T-helper 2 cell treated with Interferon-gamma antibody and Interleukin-4, amounts not matched to agents 100 ng/mL and 5 ng/mL, for 36 hours (primary cell): ENCODE data around the gene KRTAP10-9. TPM values are rescaled to one million over a fixed set of nuclear protein-coding genes. Genes with fewer than 3 reads are reported as not detected.
"Not testable (repeated sequence)": the region's sequence is repeated elsewhere in the genome, so short reads cannot be mapped to it uniquely, and the experiment has no call there.

Source experiments
- intact Hi-C: fragments of 100-400 bp; cut with micrococcal nuclease; formaldehyde crosslinking; loops from one replicate; pipeline ENCODE4 v1.15.1; 2023
- total RNA-seq: library from RNA; stranded (reverse); gene quantifications from 2 replicates; pipeline ENCODE4 v1.2.3, GENCODE V29; 2022

Gene KRTAP10-9
- total RNA-seq, 1 donor from 2014 or later = not detected

GRCh38 chr21:44614961-44615391 lies 11.9 kb upstream of the KRTAP10-9 start:
- intact Hi-C loops = no loop called here

GRCh38 chr21:44615466-44615865 lies 11.4 kb upstream of the KRTAP10-9 start:
- intact Hi-C loops = no loop called here

GRCh38 chr21:44615911-44616590 lies 10.8 kb upstream of the KRTAP10-9 start:
- intact Hi-C loops = no loop called here

DNA sequence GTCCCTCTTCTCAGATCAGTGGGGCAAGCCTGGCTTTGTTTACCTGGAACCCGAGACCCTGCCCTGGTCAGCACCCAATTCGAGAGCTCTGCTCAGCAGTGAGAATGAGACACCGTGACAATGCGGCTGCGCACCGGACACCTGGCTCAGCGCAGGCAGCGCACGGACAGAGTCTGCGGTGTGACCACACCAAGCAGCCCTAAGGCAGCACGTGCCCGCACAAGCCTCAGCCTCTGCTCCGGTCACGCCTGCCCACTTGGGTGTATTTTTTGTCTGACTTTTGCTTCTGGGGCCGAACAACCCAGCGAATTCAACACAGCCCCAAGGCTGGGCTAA lies 10.3 kb upstream of the KRTAP10-9 start:
- intact Hi-C loops = no loop called here

GRCh38 chr21:44617071-44617501 lies 9.8 kb upstream of the KRTAP10-9 start:
- intact Hi-C loops = no loop called here

GRCh38 chr21:44618504-44618903 lies 8.4 kb upstream of the KRTAP10-9 start:
- intact Hi-C loops = loop anchor here (2.0 kb wide), 1 partner anchor 38 kb away; the partner anchor contains the start of gene KRTAP12-3

GRCh38 chr21:44618909-44619308 lies 8.0 kb upstream of the KRTAP10-9 start:
- intact Hi-C loops = loop anchor here (2.0 kb wide), 1 partner anchor 38 kb away; the partner anchor contains the start of gene KRTAP12-3

DNA sequence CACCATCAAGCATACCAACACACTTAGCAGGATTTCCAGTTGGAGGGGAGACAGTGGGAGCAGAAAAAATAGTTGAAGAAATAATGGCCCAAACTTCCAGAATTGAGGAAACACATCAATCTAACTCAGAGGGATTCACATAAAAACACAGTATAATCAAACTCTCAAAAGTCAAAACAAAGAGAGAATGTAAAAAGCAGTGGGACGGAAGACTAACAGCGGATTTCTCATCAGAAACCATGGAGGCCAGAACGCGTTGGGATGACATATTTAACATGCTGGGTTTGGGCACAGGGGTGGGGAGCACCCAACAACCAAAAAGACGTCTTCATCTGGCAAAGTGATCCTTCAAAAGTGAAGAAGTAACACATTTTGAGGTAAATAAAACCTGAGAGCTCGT lies 7.0 kb upstream of the KRTAP10-9 start:
- intact Hi-C loops = loop anchor here (2.0 kb wide), 1 partner anchor 37 kb away; the partner anchor contains the start of gene KRTAP12-3

DNA sequence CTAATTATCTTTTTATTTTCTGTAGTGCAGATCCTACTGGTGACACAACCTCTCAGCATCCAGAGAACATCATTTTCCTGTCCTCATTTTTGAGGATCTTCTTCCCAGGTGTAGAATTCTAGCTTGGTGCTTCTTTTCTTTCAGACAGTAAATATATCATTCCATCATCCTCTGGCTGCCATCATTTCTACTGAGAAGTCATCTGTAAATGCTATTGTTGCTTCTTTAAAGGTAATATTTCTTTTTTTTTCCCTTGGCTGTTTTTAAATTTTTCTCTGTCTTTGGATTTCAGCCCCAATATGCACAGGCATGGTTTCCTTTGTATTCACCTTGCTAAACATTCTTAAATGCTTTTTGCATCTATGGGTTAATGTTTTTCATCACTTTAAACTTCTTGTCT lies 3.3 kb upstream of the KRTAP10-9 start:
- intact Hi-C loops = no loop called here

GRCh38 chr21:44625756-44626155 lies 1.1 kb upstream of the KRTAP10-9 start:
- intact Hi-C loops = no loop called here

DNA sequence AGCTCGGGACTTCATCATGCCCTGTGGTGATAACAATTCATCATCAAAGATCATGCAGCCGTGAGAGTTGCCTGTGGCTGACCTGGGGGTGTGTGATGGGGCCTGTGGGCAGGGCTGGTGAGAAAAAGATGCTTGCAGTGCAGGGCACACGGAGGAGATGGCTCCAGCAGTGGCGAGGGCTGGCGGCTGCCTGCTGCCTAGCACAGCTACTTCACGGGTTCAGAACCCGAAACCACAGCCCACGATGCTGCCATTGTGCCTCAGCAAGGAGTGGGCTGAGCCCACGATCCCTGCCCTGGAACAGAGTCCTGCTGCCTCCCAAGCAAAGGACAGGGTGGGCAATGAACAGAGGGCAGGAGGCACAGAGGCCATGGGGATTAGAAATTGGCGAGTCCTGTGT lies 631 bp upstream of the KRTAP10-9 start:
- intact Hi-C loops = no loop called here

GRCh38 chr21:44627181-44627822 lies 409 bp downstream of the KRTAP10-9 start:
- intact Hi-C loops = not testable (repeated sequence)

DNA sequence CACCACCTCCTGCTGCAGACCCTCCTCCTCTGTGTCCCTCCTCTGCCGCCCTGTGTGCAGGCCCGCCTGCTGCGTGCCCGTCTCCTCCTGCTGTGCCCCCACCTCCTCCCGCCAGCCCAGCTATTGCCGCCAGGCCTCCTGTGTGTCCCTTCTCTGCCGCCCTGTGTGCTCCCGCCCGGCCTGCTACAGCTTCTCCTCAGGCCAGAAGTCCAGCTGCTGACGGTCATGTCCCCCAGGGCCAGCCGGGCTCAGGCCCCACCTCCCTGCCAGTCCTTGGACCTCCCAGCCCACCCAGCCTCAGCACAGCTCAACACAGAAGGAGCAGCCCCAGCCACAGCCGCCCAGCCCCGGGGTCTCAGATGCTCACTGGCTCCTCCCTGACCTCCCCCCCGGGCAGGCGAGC lies 939 bp downstream of the KRTAP10-9 start:
- intact Hi-C loops = not testable (repeated sequence)

DNA sequence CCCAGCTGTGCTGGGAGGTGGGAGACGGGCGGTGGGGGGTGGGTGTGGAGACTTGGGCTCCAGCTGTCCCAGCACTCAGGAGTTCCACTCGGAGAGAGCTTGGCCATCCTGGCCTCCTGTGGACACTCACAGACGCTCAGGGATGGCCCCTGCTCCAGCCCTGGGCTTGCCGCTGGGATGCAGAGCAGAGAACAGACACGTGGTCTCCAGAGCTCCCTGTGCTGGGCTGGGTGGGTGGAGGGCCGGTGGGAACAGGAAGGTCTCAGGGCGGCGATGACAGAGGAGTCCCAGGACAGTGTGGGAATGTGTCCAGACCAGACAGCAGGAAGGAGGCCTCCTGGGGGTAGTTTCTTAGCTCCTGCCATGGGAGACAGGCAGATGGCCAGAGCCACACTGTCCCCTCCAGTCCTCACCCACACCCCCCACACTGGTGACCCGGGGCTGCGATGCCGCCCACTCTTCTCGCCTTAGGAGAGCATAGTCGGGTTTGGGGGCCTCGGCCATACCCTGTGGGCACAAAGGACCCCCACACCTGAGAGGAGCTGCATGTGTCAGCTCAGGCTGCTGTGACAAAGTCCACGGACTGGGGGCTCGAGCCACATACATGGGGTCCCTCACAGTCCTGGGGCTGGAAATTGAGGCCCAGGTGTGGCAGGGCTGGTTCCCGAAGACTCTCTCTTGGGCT lies 2.0 kb downstream of the KRTAP10-9 start:
- intact Hi-C loops = no loop called here

GRCh38 chr21:44630440-44630839 lies 3.5 kb downstream of the KRTAP10-9 start:
- intact Hi-C loops = no loop called here

DNA sequence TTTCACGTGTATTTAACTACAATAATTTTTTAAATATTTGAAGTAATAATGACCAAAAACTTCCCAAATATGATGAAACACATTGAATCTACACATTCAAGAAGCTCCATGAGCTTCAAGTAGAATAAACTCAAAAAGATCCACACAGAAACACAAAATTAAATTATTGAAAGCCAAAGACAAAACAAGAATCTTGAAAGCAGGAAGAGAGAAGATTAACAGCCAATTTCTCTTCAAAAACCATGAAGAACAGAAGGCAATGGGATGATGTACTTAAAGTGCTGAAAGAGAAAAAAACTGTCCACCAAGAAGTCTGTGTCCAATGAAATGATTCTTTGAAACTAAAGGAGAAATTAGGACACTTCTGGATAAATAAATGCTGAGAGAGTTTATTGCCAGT lies 5.2 kb downstream of the KRTAP10-9 start:
- intact Hi-C loops = no loop called here

GRCh38 chr21:44636209-44637017 lies 9.5 kb downstream of the KRTAP10-9 start:
- intact Hi-C loops = no loop called here

DNA sequence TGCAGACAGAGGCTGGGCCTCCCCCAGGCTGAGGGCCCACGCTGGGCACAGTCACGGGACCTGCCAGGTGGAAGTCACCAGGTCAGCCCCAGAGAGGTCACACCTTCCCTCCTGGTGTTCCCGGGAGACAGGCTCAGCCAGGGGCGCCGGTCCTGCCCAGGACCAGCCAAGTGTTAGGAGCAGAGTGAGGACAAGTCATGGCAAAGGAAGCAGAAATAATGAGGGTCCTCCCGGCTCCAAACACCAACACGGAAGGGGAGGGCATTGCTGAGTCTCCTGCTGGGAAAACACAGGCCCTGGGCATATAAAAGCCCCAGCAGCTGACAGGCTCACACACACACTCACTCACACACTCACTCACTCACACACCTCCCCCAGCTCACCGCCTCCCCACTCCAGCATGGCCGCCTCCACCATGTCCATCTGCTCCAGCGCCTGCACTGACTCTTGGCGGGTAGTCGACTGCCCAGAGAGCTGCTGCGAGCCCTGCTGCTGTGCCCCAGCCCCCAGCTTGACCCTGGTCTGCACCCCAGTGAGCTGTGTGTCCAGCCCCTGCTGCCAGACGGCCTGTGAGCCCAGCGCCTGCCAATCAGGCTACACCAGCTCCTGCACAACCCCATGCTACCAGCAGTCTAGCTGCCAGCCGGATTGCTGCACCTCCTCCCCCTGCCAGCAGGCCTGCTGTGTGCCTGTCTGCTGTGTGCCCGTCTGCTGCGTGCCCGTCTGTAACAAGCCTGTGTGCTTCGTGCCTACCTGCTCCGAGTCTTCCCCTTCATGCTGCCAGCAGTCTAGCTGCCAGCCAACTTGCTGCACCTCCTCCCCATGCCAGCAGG lies 10.3 kb downstream of the KRTAP10-9 start, which contains the start of gene KRTAP10-10:
KRTAP10-10 (plus strand) TSS at position 339 of the 833 bp plus-strand sequence; CDS start at position 401, 62 bp downstream.
- intact Hi-C loops = no loop called here

- intact Hi-C loops = not testable (repeated sequence)
These were observed 11.0 kb downstream of the KRTAP10-9 start for GRCh38 chr21:44637851-44638348.
